Activated CD8-positive, alpha-beta T cell treated with anti-CD3 and anti-CD28 coated beads, Interleukin-2, amount 10 ng/mL, durations not matched to agents 7 days and 5 days (primary cell): ENCODE results near the gene TRPV5. TPM values are rescaled to one million over a fixed set of nuclear protein-coding genes. Genes with fewer than 3 reads are reported as not detected.

ENCODE experiments used
- ATAC-seq: fragments of 150-1000 bp; cut with Tn5 transposase; one replicate; pipeline ENCODE4 v1.10.0; 2021; ENCODE audit warnings: moderate library complexity
- CTCF ChIA-PET: fragments of 350-600 bp; sonication (Branson Sonifier 250); formaldehyde crosslinking; loops from one replicate; lab custom pipeline; 2021; ENCODE audit warnings: antibody characterized with exemption; lab: Charles Lee
- POLR2A ChIA-PET: fragments of 350-600 bp; sonication (Branson Sonifier 250); formaldehyde crosslinking; loops from one replicate; lab custom pipeline; 2021; ENCODE audit warnings: antibody characterized with exemption; lab: Charles Lee
- DNase-seq: peaks from one replicate; pipeline ENCODE4 v3.0.0-alpha.2; 2020
- H3K27ac Mint-ChIP-seq: one replicate; pipeline ENCODE4 v1.8.0; 2021; ENCODE audit warnings: mild to moderate bottlenecking, mixed read lengths
- H3K27me3 Mint-ChIP-seq: one replicate; pipeline ENCODE4 v1.8.0; 2021; ENCODE audit warnings: low read depth, mixed read lengths
- H3K36me3 Mint-ChIP-seq: one replicate; pipeline ENCODE4 v1.8.0; 2021; ENCODE audit warnings: low read depth, mixed read lengths
- H3K4me1 Mint-ChIP-seq: one replicate; pipeline ENCODE4 v1.8.0; 2021; ENCODE audit warnings: low read depth, mixed read lengths
- H3K4me3 Mint-ChIP-seq: one replicate; pipeline ENCODE4 v1.8.0; 2021; ENCODE audit warnings: mild to moderate bottlenecking, mixed read lengths
- H3K9me3 Mint-ChIP-seq: one replicate; pipeline ENCODE4 v1.8.0; 2022; ENCODE audit warnings: mixed read lengths; ENCODE audit not compliant: insufficient read depth
- total RNA-seq, 2 experiments: library from RNA; stranded (reverse); gene quantifications; one replicate each; pipeline ENCODE4 v1.2.3, GENCODE V29; 2021

The TRPV5 gene
- total RNA-seq, 2 experiments from 2014 or later: not detected

GRCh38 chr7:142881586-142882337 is 51.8 kb downstream of the TRPV5 start:
- ChIA-PET CTCF (interaction anchor here (0.6 to 4.4 kb wide), 21 partner anchors 10 to 563 kb away, joined by 3 to 62 read pairs (median 4); no protein-coding TSS in a partner anchor), POLR2A (no interaction called here)

GRCh38 chr7:142880876-142881505 is 52.6 kb downstream of the TRPV5 start:
- Mint-ChIP-seq H3K4me3 (no peak overlapping the region), H3K27me3 (peaks cover 12% of the 10 kb centered on the region), H3K27ac (no peak overlapping the region), H3K4me1 (no peaks in the 10 kb centered on the region), H3K9me3 (no peaks in the 10 kb centered on the region), H3K36me3 (no peaks in the 10 kb centered on the region)
- ChIA-PET CTCF (interaction anchor here (0.5 to 4.4 kb wide), 25 partner anchors 9 to 562 kb away, joined by 3 to 62 read pairs (median 4); no protein-coding TSS in a partner anchor), POLR2A (no interaction called here)
- peak; percentile 66 for DNase-seq
- peak; percentile 78 for ATAC-seq

More at GRCh38 chr7:142881586-142882337, 51.8 kb downstream of the TRPV5 start:
- Mint-ChIP-seq H3K27me3 (peaks cover 12% of the 10 kb centered on the region), H3K27ac (no peak overlapping the region), H3K4me3 (no peak overlapping the region), H3K36me3 (no peaks in the 10 kb centered on the region), H3K9me3 (no peaks in the 10 kb centered on the region), H3K4me1 (no peaks in the 10 kb centered on the region)
- DNase-seq: no peak
- ATAC-seq: no peak

DNA sequence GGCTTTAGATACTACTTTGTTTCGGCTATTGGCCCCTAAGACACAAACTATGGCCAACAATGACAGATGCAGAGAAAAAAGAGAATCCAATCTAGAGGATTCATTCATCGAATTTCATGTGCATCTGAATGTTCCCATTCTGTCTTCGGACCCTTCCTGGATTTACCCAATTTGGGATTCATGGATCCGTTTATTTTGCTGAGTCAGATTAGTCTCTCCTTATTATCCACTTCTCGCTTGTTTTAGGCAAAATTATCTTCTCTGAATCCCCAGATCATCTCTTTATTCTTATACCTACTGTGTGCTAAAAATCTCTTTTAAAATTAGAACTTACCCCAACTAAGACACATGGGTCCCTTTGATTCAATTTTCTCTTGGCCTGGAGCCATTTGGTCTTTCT is 54.5 kb downstream of the TRPV5 start:
- H3K27ac Mint-ChIP-seq: no peak overlapping the region
- CTCF ChIA-PET: interaction anchor here (0.9 to 4.4 kb wide), 5 partner anchors 19 to 336 kb away, joined by 3 to 62 read pairs (median 7); no protein-coding TSS in a partner anchor
- H3K4me1 Mint-ChIP-seq: no peaks in the 10 kb centered on the region
- POLR2A ChIA-PET: interaction anchor here (0.8 to 1.0 kb wide), 2 partner anchors 24 to 344 kb away, joined by 3 read pairs; partner anchors contain the start of gene EPHB6
- DNase-seq (no peak), ATAC-seq (no peak)
- H3K9me3 Mint-ChIP-seq: no peaks in the 10 kb centered on the region
- no peak overlapping the region for H3K4me3 Mint-ChIP-seq
- H3K36me3 Mint-ChIP-seq: no peaks in the 10 kb centered on the region
- H3K27me3 Mint-ChIP-seq: peaks cover 12% of the 10 kb centered on the region

DNA sequence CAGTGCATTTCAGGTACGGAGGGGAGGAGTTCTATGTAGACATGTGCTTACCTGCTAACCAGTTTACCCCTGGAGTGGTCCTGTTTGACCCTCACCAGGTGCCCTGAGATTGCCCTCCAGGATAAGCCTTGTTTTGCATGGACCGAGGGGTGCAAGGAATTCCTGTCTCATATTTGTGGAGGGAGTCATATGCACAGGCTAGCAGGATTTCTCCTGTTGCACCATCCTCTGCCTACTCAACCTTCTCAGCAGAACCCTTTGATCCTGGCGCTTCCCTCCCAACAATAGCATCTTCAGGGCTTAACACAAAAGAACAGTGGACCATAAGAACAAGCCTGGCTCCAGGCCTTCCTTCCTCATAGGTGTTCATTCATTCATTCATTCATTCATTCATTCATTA is 55.2 kb downstream of the TRPV5 start:
- ChIA-PET CTCF (no interaction called here), POLR2A (no interaction called here)
- Mint-ChIP-seq H3K9me3 (no peaks in the 10 kb centered on the region), H3K4me1 (no peaks in the 10 kb centered on the region), H3K4me3 (no peak overlapping the region), H3K36me3 (no peaks in the 10 kb centered on the region), H3K27ac (no peak overlapping the region), H3K27me3 (peaks cover 12% of the 10 kb centered on the region)
- no peak for ATAC-seq
- DNase-seq: no peak

DNA sequence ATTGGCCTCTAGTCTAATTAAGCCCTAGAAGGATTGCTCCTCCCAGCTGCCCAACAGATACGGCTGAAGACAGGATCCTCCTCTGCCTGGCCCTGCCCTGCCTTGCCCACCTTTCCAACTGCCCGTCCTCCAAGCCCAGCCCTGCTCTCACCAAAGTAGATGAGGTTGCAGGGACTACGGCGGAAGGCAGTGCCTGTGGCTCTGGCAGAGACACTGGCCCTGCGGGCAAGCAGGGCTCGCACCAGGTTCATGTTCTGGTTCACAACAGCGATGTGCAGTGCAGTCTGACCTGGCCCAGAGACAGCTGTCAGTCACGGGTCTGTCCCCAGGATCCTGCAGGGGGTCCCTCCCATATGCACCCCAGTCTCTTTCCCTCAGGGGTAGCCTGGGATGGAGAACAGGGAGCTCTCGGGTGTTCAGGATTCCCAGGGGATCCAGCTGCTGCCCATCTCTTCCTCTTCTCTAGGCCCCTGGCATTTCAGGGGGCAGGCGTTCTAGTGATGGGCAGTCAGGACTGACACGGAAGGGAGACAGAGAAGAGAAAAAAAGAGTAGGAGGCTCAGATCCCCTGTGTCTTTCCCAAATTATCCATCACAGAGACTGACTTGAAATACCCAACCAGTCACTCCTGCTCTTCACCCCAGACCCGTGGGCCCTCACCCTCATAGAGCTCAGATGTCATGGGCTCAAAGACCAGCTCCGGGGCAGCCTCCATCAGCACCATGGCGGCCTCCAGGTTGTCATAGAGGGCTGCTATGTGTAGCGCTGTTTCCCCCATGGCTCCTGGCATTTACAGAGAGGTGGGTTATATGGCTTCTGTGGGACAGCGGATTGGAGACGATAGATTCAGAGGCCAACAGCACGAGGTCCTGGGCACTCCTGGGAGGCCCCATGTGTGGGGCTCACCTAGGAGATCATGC is 56.3 kb downstream of the TRPV5 start:
- H3K36me3 Mint-ChIP-seq: no peaks in the 10 kb centered on the region
- peaks cover 12% of the 10 kb centered on the region for H3K27me3 Mint-ChIP-seq
- H3K4me3 Mint-ChIP-seq: no peak overlapping the region
- no peak for DNase-seq
- H3K4me1 Mint-ChIP-seq: no peaks in the 10 kb centered on the region
- H3K9me3 Mint-ChIP-seq: no peaks in the 10 kb centered on the region
- CTCF ChIA-PET: no interaction called here
- POLR2A ChIA-PET: no interaction called here
- H3K27ac Mint-ChIP-seq: no peak overlapping the region
- ATAC-seq: no peak

- Mint-ChIP-seq H3K9me3 (no peaks in the 10 kb centered on the region), H3K27me3 (peaks cover 12% of the 10 kb centered on the region), H3K36me3 (no peaks in the 10 kb centered on the region), H3K27ac (no peak overlapping the region), H3K4me3 (no peak overlapping the region), H3K4me1 (no peaks in the 10 kb centered on the region)
- ChIA-PET POLR2A (no interaction called here), CTCF (no interaction called here)
- no peak for ATAC-seq
- no peak for DNase-seq
Measured at GRCh38 chr7:142876236-142876960, 57.1 kb downstream of the TRPV5 start.

DNA sequence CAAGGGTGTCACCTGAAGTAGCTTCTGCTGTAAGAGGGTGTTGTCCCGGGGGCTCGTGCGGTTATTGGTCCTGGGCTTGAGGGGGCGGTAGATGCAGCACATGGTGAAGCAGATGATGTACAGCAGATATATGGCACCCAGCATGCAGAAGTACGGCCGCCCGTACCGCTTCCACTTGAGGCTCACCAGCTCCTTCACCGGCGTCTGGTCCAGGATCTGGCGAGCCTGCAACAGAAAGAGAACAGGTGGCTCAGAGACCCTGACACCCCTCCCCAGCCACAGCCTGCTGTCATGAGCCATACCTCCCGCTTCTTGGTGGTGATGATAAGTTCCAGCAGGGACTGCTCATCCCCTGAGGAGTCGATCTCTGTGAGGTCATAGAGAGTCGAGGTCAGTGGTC is 58.1 kb downstream of the TRPV5 start:
- no peaks in the 10 kb centered on the region for H3K4me1 Mint-ChIP-seq
- H3K27me3 Mint-ChIP-seq: peaks cover 12% of the 10 kb centered on the region
- ChIA-PET CTCF (interaction anchor here (1.3 kb wide), 1 partner anchor 340 kb away, joined by 3 read pairs; no protein-coding TSS in a partner anchor), POLR2A (no interaction called here)
- H3K9me3 Mint-ChIP-seq: no peaks in the 10 kb centered on the region
- H3K27ac Mint-ChIP-seq: no peak overlapping the region
- H3K36me3 Mint-ChIP-seq: no peaks in the 10 kb centered on the region
- H3K4me3 Mint-ChIP-seq: no peak overlapping the region
- no peak for DNase-seq
- ATAC-seq: no peak

DNA sequence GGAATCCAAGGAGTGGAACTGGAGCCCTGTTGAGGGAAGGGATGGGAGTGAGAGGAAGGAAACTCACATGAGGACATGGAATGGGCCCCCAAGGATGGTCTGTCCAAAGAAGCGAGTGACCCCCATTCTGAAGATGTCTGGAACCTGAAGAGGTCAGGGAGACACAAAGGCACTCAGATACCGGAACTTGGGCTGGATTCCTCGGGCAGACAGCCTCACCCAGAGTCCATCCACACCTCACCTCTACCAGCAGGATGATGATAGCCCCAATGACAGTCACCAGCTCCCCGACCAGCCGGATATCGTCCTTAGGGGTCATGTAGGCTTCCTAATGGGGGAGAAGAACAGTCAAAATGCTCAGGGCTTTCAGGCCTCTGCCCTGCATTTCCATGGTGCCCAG is 58.7 kb downstream of the TRPV5 start:
- Mint-ChIP-seq H3K9me3 (no peaks in the 10 kb centered on the region), H3K27me3 (peaks cover 7% of the 10 kb centered on the region), H3K36me3 (no peaks in the 10 kb centered on the region), H3K27ac (no peak overlapping the region), H3K4me3 (no peak overlapping the region), H3K4me1 (no peaks in the 10 kb centered on the region)
- ATAC-seq: no peak
- ChIA-PET CTCF (interaction anchor here (1.3 kb wide), 1 partner anchor 340 kb away, joined by 3 read pairs; no protein-coding TSS in a partner anchor), POLR2A (interaction anchor here (0.7 kb wide), 1 partner anchor 20 kb away, joined by 3 read pairs; no protein-coding TSS in a partner anchor)
- DNase-seq: no peak

DNA sequence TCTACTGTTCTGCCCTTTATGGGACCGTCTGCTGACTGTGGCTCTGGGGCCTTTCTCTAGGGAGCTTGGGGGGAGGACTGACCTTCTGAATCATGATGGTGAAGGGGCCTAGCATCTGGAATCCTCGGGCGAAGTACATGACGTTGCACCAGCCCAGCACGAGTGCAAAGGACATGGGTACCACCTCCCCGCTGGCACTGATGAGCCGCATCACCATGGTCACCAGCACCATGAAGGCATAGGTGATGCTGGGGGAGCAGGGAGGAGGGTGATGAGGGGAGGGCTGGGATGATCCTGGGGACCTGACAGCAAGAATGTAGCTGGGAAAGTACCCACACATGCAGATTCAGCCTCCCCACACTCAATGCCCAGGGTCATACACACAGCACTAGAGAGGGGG is 59.1 kb downstream of the TRPV5 start:
- Mint-ChIP-seq H3K9me3 (no peaks in the 10 kb centered on the region), H3K4me3 (no peak overlapping the region), H3K4me1 (no peaks in the 10 kb centered on the region), H3K36me3 (no peaks in the 10 kb centered on the region), H3K27me3 (peaks cover 2% of the 10 kb centered on the region), H3K27ac (no peak overlapping the region)
- ATAC-seq (no peak), DNase-seq (no peak)
- POLR2A ChIA-PET: interaction anchor here (0.7 kb wide), 1 partner anchor 20 kb away, joined by 3 read pairs; no protein-coding TSS in a partner anchor
- CTCF ChIA-PET: interaction anchor here (1.3 to 2.3 kb wide), 2 partner anchors 20 to 341 kb away, joined by 3 to 19 read pairs; partner anchors contain the start of gene EPHB6

GRCh38 chr7:142873871-142874270 is 59.7 kb downstream of the TRPV5 start:
- no peaks in the 10 kb centered on the region for H3K27me3 Mint-ChIP-seq
- no peaks in the 10 kb centered on the region for H3K4me1 Mint-ChIP-seq
- ATAC-seq: no peak
- DNase-seq: no peak
- no peak overlapping the region for H3K27ac Mint-ChIP-seq
- CTCF ChIA-PET: interaction anchor here (1.0 to 4.1 kb wide), 15 partner anchors 8 to 570 kb away, joined by 3 to 23 read pairs (median 7); partner anchors contain the start of gene EPHB6
- no peaks in the 10 kb centered on the region for H3K9me3 Mint-ChIP-seq
- H3K4me3 Mint-ChIP-seq: no peak overlapping the region
- no peaks in the 10 kb centered on the region for H3K36me3 Mint-ChIP-seq
- POLR2A ChIA-PET: interaction anchor here (0.7 kb wide), 1 partner anchor 21 kb away, joined by 3 read pairs; no protein-coding TSS in a partner anchor
